A549 (cell line): ENCODE results near the gene MTMR12.
"Not testable (repeated sequence)": the region's sequence is repeated elsewhere in the genome, so short reads cannot be mapped to it uniquely, and the experiment has no call there.

Experiments
- ATOH8 ChIP-seq: fragments of 250-450 bp; sonication (Bioruptor Pico); IDR thresholded peaks from 2 replicates; pipeline ENCODE4 v1.5.0; 2020; ENCODE audit warnings: low read depth, mild to moderate bottlenecking, moderate library complexity
- BCL3 ChIP-seq: fragments of >200 bp; sonication (Bioruptor Twin); formaldehyde crosslinking; IDR thresholded peaks from 3 replicates; pipeline ENCODE4 v1.6.1; 2016
- CTCF ChIP-seq: fragments of >200 bp; sonication (Bioruptor Twin); formaldehyde crosslinking; IDR thresholded peaks from 3 replicates; pipeline ENCODE4 v1.5.1; 2016
- EP300 ChIP-seq, 2 experiments: fragments of >200 bp; sonication (Bioruptor Twin); formaldehyde crosslinking; IDR thresholded peaks; 2 replicates in 1 of 2; 3 replicates in 1 of 2; pipeline ENCODE4 v1.6.1; 2016 to 2017
- ESRRA ChIP-seq: fragments of 150-350 bp; IDR thresholded peaks from 2 replicates; pipeline ENCODE4 v1.6.1; 2014; ENCODE audit warnings: mild to moderate bottlenecking, low read length, borderline replicate concordance
- HOXB13 ChIP-seq: fragments of 250-450 bp; sonication (Bioruptor Pico); IDR thresholded peaks from 2 replicates; pipeline ENCODE4 v1.5.0; 2020; ENCODE audit warnings: low read depth, mild to moderate bottlenecking, moderate library complexity
- MAX ChIP-seq: IDR thresholded peaks from 2 replicates; pipeline ENCODE4 v1.6.1; 2012
- PBX3 ChIP-seq: IDR thresholded peaks from 2 replicates; pipeline ENCODE4 v1.6.1; 2012
- PHF8 ChIP-seq: fragments of 200-600 bp; sonication (generic); IDR thresholded peaks from 2 replicates; pipeline ENCODE4 v1.6.1; 2016; ENCODE audit warnings: low read depth, mild to moderate bottlenecking, antibody characterized with exemption, moderate library complexity, borderline replicate concordance
- POLR2A ChIP-seq: IDR thresholded peaks from 2 replicates; pipeline ENCODE4 v1.6.1; 2012; ENCODE audit warnings: mild to moderate bottlenecking, low read length
- RAD21 ChIP-seq, 2 experiments: fragments of >200 bp in 1 of 2; sonication (Bioruptor Twin) in 1 of 2; formaldehyde crosslinking in 1 of 2; IDR thresholded peaks in 1 of 2; conservative IDR thresholded peaks in 1 of 2; 2 replicates in 1 of 2; 3 replicates in 1 of 2; pipeline ENCODE4 v1.6.1; 2012 to 2018; ENCODE audit warnings: inconsistent platforms in 1 of 2
- REST ChIP-seq: fragments of 200-600 bp; sonication (generic); IDR thresholded peaks from 2 replicates; pipeline ENCODE4 v1.6.1; 2016; ENCODE audit warnings: antibody characterized with exemption, mild to moderate bottlenecking, moderate library complexity
- RFX5 ChIP-seq: fragments of 450-650 bp; IDR thresholded peaks from 2 replicates; pipeline ENCODE4 v1.7.1; 2014; ENCODE audit warnings: antibody characterized with exemption, mild to moderate bottlenecking, moderate library complexity
- SREBF2 ChIP-seq: fragments of 450-650 bp; IDR thresholded peaks from 2 replicates; pipeline ENCODE4 v1.6.1; 2014; ENCODE audit warnings: mild to moderate bottlenecking, moderate library complexity

GRCh38 chr5:32295966-32296772 is 16.6 kb downstream of the MTMR12 start:
- not testable (repeated sequence) for TF ChIP-seq ATOH8 (CRISPR knock-in tag); CTCF; HOXB13 (CRISPR knock-in tag); BCL3; ESRRA; REST; SREBF2; RAD21 (conservative IDR thresholded peaks at IDR 0.05 in 1 of 2, IDR thresholded peaks at IDR 0.05 in 1 of 2); POLR2A; MAX; EP300 (IDR thresholded peaks at IDR 0.05); PBX3; RFX5; PHF8
